ENCODE data around the gene PRKRIP1. TPM values are rescaled to one million over a fixed set of nuclear protein-coding genes. Genes with fewer than 3 reads are reported as not detected.
"Not testable (repeated sequence)": the region's sequence is repeated elsewhere in the genome, so short reads cannot be mapped to it uniquely, and the experiment has no call there.

PRKRIP1 gene
- polyA plus RNA-seq, 3 donors, result 39.2 to 48.6 (median 47.1) TPM

GRCh38 chr7:102395592-102395872 lies 631 bp upstream of the PRKRIP1 start:
- DNase-seq, result no peak

GRCh38 chr7:102396710-102397019 lies 502 bp downstream of the PRKRIP1 start:
- DNase-seq, result no peak

- no peak for DNase-seq
Observed at GRCh38 chr7:102398543-102398942, 2.4 kb downstream of the PRKRIP1 start.

GRCh38 chr7:102400360-102400759 lies 4.2 kb downstream of the PRKRIP1 start:
- no peak for DNase-seq

GRCh38 chr7:102403563-102403962 lies 7.4 kb downstream of the PRKRIP1 start:
- DNase-seq, result no peak

- DNase-seq, result peak; percentile 39
Observed at GRCh38 chr7:102404005-102404861, 8.1 kb downstream of the PRKRIP1 start.

GRCh38 chr7:102404862-102405188 lies 8.7 kb downstream of the PRKRIP1 start:
- DNase-seq, result not testable (repeated sequence)

GRCh38 chr7:102407910-102408309 lies 11.7 kb downstream of the PRKRIP1 start:
- DNase-seq, result no peak

- not testable (repeated sequence) for DNase-seq
Observed at GRCh38 chr7:102408530-102408929, 12.4 kb downstream of the PRKRIP1 start.

- DNase-seq, result no peak
Observed at GRCh38 chr7:102409340-102409739, 13.2 kb downstream of the PRKRIP1 start.

GRCh38 chr7:102410123-102410522 lies 14.0 kb downstream of the PRKRIP1 start:
- no peak for DNase-seq

- DNase-seq, result no peak
Observed at GRCh38 chr7:102410918-102411317, 14.8 kb downstream of the PRKRIP1 start.

- DNase-seq, result no peak
Observed at GRCh38 chr7:102412548-102412947, 16.4 kb downstream of the PRKRIP1 start.

GRCh38 chr7:102413091-102413490 lies 16.9 kb downstream of the PRKRIP1 start:
- DNase-seq, result no peak

- no peak for DNase-seq
Observed at GRCh38 chr7:102413611-102414010, 17.4 kb downstream of the PRKRIP1 start.

- no peak for DNase-seq
Observed at GRCh38 chr7:102415685-102416225, 19.6 kb downstream of the PRKRIP1 start.

GRCh38 chr7:102416406-102416805 lies 20.2 kb downstream of the PRKRIP1 start:
- no peak for DNase-seq

- no peak for DNase-seq
Observed at GRCh38 chr7:102417105-102417504, 20.9 kb downstream of the PRKRIP1 start.

- DNase-seq, result no peak
Observed at GRCh38 chr7:102418592-102418991, 22.4 kb downstream of the PRKRIP1 start.

- no peak for DNase-seq
Observed at GRCh38 chr7:102421706-102422240, 25.6 kb downstream of the PRKRIP1 start.

GRCh38 chr7:102424129-102424551 lies 28.0 kb downstream of the PRKRIP1 start:
- no peak for DNase-seq

GRCh38 chr7:102424787-102425218 lies 28.6 kb downstream of the PRKRIP1 start:
- no peak for DNase-seq

- DNase-seq, result no peak
Observed at GRCh38 chr7:102425639-102426267, 29.6 kb downstream of the PRKRIP1 start.
